ENCODE measurements around the gene PEAK1.

GRCh38 chr15:77057072-77057471 is 362.8 kb downstream of the PEAK1 start:
- TF ChIP-seq CTCF (IDR thresholded peaks at IDR 0.05) (no peak), POLR2AphosphoS5 (IDR thresholded peaks at IDR 0.05; ENCODE audit: low read depth, low read length) (no peak), SIN3A (IDR thresholded peaks at IDR 0.05; ENCODE audit: borderline replicate concordance, insufficient read depth, low read depth, low read length) (no peak), TCF7L2 (IDR thresholded peaks at IDR 0.05; ENCODE audit: low read depth, low read length) (no peak)
- TF ChIP-seq, protein P1, sequence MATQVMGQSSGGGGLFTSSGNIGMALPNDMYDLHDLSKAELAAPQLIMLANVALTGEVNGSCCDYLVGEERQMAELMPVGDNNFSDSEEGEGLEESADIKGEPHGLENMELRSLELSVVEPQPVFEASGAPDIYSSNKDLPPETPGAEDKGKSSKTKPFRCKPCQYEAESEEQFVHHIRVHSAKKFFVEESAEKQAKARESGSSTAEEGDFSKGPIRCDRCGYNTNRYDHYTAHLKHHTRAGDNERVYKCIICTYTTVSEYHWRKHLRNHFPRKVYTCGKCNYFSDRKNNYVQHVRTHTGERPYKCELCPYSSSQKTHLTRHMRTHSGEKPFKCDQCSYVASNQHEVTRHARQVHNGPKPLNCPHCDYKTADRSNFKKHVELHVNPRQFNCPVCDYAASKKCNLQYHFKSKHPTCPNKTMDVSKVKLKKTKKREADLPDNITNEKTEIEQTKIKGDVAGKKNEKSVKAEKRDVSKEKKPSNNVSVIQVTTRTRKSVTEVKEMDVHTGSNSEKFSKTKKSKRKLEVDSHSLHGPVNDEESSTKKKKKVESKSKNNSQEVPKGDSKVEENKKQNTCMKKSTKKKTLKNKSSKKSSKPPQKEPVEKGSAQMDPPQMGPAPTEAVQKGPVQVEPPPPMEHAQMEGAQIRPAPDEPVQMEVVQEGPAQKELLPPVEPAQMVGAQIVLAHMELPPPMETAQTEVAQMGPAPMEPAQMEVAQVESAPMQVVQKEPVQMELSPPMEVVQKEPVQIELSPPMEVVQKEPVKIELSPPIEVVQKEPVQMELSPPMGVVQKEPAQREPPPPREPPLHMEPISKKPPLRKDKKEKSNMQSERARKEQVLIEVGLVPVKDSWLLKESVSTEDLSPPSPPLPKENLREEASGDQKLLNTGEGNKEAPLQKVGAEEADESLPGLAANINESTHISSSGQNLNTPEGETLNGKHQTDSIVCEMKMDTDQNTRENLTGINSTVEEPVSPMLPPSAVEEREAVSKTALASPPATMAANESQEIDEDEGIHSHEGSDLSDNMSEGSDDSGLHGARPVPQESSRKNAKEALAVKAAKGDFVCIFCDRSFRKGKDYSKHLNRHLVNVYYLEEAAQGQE (IDR thresholded peaks at IDR 0.05; ENCODE audit: insufficient read depth in 1 of 2, low read depth in 2 of 2, low read length in 1 of 2): no peak
